DOHH2 (cell line): ENCODE results near the gene RAI1.

Source experiments
- EZH2phosphoT487 ChIP-seq: fragments of 200-600 bp; sonication (generic); IDR thresholded peaks from 2 replicates; pipeline ENCODE4 v1.6.1; 2017; ENCODE audit warnings: borderline replicate concordance, mild to moderate bottlenecking, antibody characterized with exemption, low read length, moderate library complexity, mixed read lengths
- TF ChIP-seq, protein P1 (sequence below): fragments of 200-600 bp; sonication (generic); IDR thresholded peaks from one replicate; pipeline ENCODE4 v1.5.1; 2014; ENCODE audit warnings: antibody characterized with exemption, mild to moderate bottlenecking, low read depth, low read length; ENCODE audit not compliant: poor library complexity, severe bottlenecking

DNA sequence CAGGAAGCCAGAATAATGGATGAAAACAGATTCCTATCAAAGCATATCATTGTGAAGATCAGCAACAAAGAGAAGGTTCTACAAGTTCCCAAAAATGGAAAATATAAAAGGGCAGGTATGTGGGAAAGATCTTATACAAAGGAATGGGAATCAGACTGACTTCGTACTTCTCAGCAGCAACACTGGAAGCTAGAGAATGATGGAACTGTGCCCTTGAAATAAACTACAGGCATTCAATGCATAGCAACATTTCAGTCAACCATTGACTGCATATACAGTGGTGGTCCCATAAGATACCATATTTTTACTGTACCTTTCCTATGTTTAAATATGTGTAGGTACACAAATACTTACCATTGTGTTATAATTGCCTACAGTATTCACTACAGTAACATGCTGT lies 30.3 kb upstream of the RAI1 start:
- TF ChIP-seq, protein P1, sequence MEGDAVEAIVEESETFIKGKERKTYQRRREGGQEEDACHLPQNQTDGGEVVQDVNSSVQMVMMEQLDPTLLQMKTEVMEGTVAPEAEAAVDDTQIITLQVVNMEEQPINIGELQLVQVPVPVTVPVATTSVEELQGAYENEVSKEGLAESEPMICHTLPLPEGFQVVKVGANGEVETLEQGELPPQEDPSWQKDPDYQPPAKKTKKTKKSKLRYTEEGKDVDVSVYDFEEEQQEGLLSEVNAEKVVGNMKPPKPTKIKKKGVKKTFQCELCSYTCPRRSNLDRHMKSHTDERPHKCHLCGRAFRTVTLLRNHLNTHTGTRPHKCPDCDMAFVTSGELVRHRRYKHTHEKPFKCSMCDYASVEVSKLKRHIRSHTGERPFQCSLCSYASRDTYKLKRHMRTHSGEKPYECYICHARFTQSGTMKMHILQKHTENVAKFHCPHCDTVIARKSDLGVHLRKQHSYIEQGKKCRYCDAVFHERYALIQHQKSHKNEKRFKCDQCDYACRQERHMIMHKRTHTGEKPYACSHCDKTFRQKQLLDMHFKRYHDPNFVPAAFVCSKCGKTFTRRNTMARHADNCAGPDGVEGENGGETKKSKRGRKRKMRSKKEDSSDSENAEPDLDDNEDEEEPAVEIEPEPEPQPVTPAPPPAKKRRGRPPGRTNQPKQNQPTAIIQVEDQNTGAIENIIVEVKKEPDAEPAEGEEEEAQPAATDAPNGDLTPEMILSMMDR, result no peak
- no peak for TF ChIP-seq EZH2phosphoT487
